H1 (cell line): ENCODE measurements around the gene EPHA2.

Experiments
- CHD1 ChIP-seq: IDR thresholded peaks from 2 replicates; pipeline ENCODE4 v1.6.1; 2012; ENCODE audit warnings: low read depth, low read length, improper control_type of control experiment
- GABPA ChIP-seq: IDR thresholded peaks from 2 replicates; pipeline ENCODE4 v1.6.1; 2011; ENCODE audit warnings: mild to moderate bottlenecking, low read length, moderate library complexity, borderline replicate concordance; ENCODE audit not compliant: insufficient read depth
- JUND ChIP-seq: IDR thresholded peaks from 2 replicates; pipeline ENCODE4 v1.6.1; 2011; ENCODE audit warnings: mild to moderate bottlenecking, improper control_type of control experiment, low read length
- POLR2A ChIP-seq, 2 experiments: IDR thresholded peaks; 1 replicate in 1 of 2; 2 replicates in 1 of 2; pipeline ENCODE4 v1.6.1; 2011; ENCODE audit warnings: low read depth in 2 of 2, low read length in 2 of 2, mild to moderate bottlenecking in 2 of 2; ENCODE audit errors: control extremely low read depth in 1 of 2
- SUZ12 ChIP-seq: fragments of 200-600 bp; sonication (generic); IDR thresholded peaks from 2 replicates; pipeline ENCODE4 v1.6.1; 2012; ENCODE audit warnings: mild to moderate bottlenecking, inconsistent platforms, low read length, moderate library complexity, mixed read lengths
- TEAD4 ChIP-seq: IDR thresholded peaks from 2 replicates; pipeline ENCODE4 v1.6.1; 2012; ENCODE audit warnings: low read depth, low read length, inconsistent platforms, mixed read lengths
- TF ChIP-seq, protein P1 (sequence below), 3 experiments: IDR thresholded peaks; 1 replicate in 2 of 3; 2 replicates in 1 of 3; pipeline versions ENCODE4 v1.5.1 to v1.6.1; 2011; ENCODE audit warnings: low read length in 3 of 3, mild to moderate bottlenecking in 3 of 3, inconsistent platforms in 2 of 3, low read depth in 1 of 3, moderate library complexity in 1 of 3; ENCODE audit not compliant: insufficient read depth in 1 of 3; ENCODE audit errors: control extremely low read depth in 1 of 3
- TF ChIP-seq, protein P2 (sequence below): IDR thresholded peaks from 2 replicates; pipeline ENCODE4 v1.6.1; 2012; ENCODE audit warnings: inconsistent platforms

DNA sequence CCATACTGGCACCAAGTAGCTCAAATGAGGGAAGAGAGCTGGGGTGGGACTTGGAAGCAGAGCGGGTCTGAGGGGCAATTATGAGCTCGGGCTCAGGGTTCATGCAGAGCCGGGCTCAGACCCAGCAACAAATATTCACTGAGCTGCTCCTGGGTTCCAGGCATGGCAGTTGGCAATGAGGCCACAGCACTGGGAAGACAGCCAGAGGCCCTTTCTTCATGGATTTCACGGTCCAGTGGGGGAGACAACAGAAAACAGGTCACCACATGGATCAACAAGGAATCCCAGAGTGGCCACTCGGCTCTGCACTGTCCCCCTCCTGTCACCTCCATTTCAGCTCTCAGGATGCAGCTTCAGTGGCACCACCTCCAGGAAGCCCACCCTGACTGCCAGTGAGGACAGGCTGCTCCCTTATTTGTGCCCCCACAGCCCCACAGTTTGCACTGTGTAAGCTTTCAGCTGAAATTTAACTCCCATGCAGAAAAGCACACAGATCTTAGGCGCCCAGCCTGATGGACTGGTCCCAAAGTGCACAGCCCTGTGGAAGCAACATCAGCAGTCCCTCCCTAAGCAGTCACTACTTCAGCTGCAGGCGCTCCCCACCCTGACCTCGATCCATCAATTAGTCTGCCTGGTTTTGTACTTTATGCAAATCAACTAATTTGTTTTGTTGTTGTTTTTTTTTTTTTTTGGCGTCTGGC is 34.2 kb upstream of the EPHA2 start:
- TF ChIP-seq, protein P1, sequence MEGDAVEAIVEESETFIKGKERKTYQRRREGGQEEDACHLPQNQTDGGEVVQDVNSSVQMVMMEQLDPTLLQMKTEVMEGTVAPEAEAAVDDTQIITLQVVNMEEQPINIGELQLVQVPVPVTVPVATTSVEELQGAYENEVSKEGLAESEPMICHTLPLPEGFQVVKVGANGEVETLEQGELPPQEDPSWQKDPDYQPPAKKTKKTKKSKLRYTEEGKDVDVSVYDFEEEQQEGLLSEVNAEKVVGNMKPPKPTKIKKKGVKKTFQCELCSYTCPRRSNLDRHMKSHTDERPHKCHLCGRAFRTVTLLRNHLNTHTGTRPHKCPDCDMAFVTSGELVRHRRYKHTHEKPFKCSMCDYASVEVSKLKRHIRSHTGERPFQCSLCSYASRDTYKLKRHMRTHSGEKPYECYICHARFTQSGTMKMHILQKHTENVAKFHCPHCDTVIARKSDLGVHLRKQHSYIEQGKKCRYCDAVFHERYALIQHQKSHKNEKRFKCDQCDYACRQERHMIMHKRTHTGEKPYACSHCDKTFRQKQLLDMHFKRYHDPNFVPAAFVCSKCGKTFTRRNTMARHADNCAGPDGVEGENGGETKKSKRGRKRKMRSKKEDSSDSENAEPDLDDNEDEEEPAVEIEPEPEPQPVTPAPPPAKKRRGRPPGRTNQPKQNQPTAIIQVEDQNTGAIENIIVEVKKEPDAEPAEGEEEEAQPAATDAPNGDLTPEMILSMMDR (IDR thresholded peaks at IDR 0.05; ENCODE audit: control extremely low read depth in 1 of 3, insufficient read depth in 1 of 3, low read depth in 1 of 3, low read length in 3 of 3): no peak
- TF ChIP-seq CHD1 (no peak), GABPA (no peak), JUND (no peak), SUZ12 (no peak), POLR2A (IDR thresholded peaks at IDR 0.05; ENCODE audit: control extremely low read depth in 1 of 2, low read depth in 2 of 2, low read length in 2 of 2) (no peak), TEAD4 (no peak)
- TF ChIP-seq, protein P2, sequence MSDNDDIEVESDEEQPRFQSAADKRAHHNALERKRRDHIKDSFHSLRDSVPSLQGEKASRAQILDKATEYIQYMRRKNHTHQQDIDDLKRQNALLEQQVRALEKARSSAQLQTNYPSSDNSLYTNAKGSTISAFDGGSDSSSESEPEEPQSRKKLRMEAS: no peak
